Measurements from ENCODE around the gene BMP5. TPM values are rescaled to one million over a fixed set of nuclear protein-coding genes. Genes with fewer than 3 reads are reported as not detected.

BMP5 gene
- total RNA-seq, 1 donor from 2014 or later: not detected

GRCh38 chr6:55853008-55854001, 22.1 kb downstream of the BMP5 start:
- no peak for DNase-seq (ENCODE audit: low spot score in 2 of 2)
- Histone ChIP-seq H3K4me3 (no peak overlapping the region), H3K36me3 (no peaks in the 10 kb centered on the region), H3K4me1 (no peaks in the 10 kb centered on the region), H3K9me3 (no peaks in the 10 kb centered on the region), H3K27me3 (no peaks in the 10 kb centered on the region), H3K27ac (no peak overlapping the region)
- TF ChIP-seq CTCF (IDR thresholded peaks at IDR 0.05): no peak
- intact Hi-C loops (cut with DNase I): no loop called here

GRCh38 chr6:55841341-55841740, 34.0 kb downstream of the BMP5 start:
- DNase-seq (ENCODE audit: low spot score in 2 of 2): no peak
- Histone ChIP-seq H3K9me3 (no peaks in the 10 kb centered on the region), H3K4me1 (no peaks in the 10 kb centered on the region), H3K36me3 (no peaks in the 10 kb centered on the region), H3K27ac (no peak overlapping the region), H3K4me3 (no peak overlapping the region), H3K27me3 (no peaks in the 10 kb centered on the region)
- intact Hi-C loops (cut with DNase I): no loop called here
- no peak for TF ChIP-seq CTCF (IDR thresholded peaks at IDR 0.05)

- Histone ChIP-seq H3K4me1 (no peaks in the 10 kb centered on the region), H3K9me3 (no peaks in the 10 kb centered on the region), H3K27me3 (no peaks in the 10 kb centered on the region), H3K4me3 (no peak overlapping the region), H3K36me3 (no peaks in the 10 kb centered on the region), H3K27ac (no peak overlapping the region)
- no peak for DNase-seq (ENCODE audit: low spot score in 2 of 2)
- intact Hi-C loops (cut with DNase I): no loop called here
- TF ChIP-seq CTCF (IDR thresholded peaks at IDR 0.05): no peak
Measured at GRCh38 chr6:55839080-55839479, 36.3 kb downstream of the BMP5 start.

- H3K36me3 ChIP-seq: no peaks in the 10 kb centered on the region
- no peak overlapping the region for H3K4me3 ChIP-seq
- H3K27me3 ChIP-seq: no peaks in the 10 kb centered on the region
- no peak for DNase-seq (ENCODE audit: low spot score in 2 of 2)
- H3K4me1 ChIP-seq: no peaks in the 10 kb centered on the region
- no peaks in the 10 kb centered on the region for H3K9me3 ChIP-seq
- intact Hi-C loops (cut with DNase I): no loop called here
- no peak for TF ChIP-seq CTCF (IDR thresholded peaks at IDR 0.05)
- no peak overlapping the region for H3K27ac ChIP-seq
Measured at GRCh38 chr6:55836945-55837344, 38.4 kb downstream of the BMP5 start.

- Histone ChIP-seq H3K36me3 (no peaks in the 10 kb centered on the region), H3K27ac (no peak overlapping the region), H3K4me1 (no peaks in the 10 kb centered on the region), H3K9me3 (no peaks in the 10 kb centered on the region), H3K4me3 (no peak overlapping the region), H3K27me3 (no peaks in the 10 kb centered on the region)
- TF ChIP-seq CTCF (IDR thresholded peaks at IDR 0.05): no peak
- intact Hi-C loops (cut with DNase I): no loop called here
- DNase-seq (ENCODE audit: low spot score in 2 of 2): no peak
Measured at GRCh38 chr6:55836481-55836880, 38.9 kb downstream of the BMP5 start.

Measured in ascending aorta (tissue), 2 donors.